ENCODE data around the gene TADA2B. TPM values are rescaled to one million over a fixed set of nuclear protein-coding genes. Genes with fewer than 3 reads are reported as not detected.

Gene TADA2B
- total and polyA plus RNA-seq, 8 donors = 9.6 to 26.2 (median 17.9) TPM

GRCh38 chr4:7001271-7001670, 41.9 kb upstream of the TADA2B start:
- no peak for ATAC-seq

GRCh38 chr4:7002336-7002735, 40.8 kb upstream of the TADA2B start:
- H3K36me3 ChIP-seq = peaks cover 4 to 46% (median 10%) of the 10 kb centered on the region in 3 donors
- intact Hi-C loops (cut with DNase I) = no loop called here
- no peak for FAIRE-seq
- no peaks in the 10 kb centered on the region for H3K4me1 ChIP-seq
- peak in 1 of 6 donors; percentile 20 for DNase-seq
- no peaks in the 10 kb centered on the region for H3K9me3 ChIP-seq
- H3K27ac ChIP-seq = no peak overlapping the region
- TF ChIP-seq CTCF (IDR thresholded peaks at IDR 0.05) = no peak
- H3K4me3 ChIP-seq = no peak overlapping the region
- WGBS, 2 donors = 91 to 96% methylated on average over 7 of the region's 7 CpGs
- no peak for ATAC-seq
- H3K27me3 ChIP-seq = no peaks in the 10 kb centered on the region

More at GRCh38 chr4:7001271-7001670, 41.9 kb upstream of the TADA2B start:
- no peak for TF ChIP-seq CTCF (IDR thresholded peaks at IDR 0.05)
- DNase-seq = peak in 1 of 6 donors; percentile 31
- no peak for FAIRE-seq
- H3K27ac ChIP-seq = no peak overlapping the region
- WGBS, 2 donors = 92 to 95% methylated on average over 7 of the region's 7 CpGs
- no peaks in the 10 kb centered on the region for H3K27me3 ChIP-seq
- intact Hi-C loops (cut with DNase I) = no loop called here
- H3K4me1 ChIP-seq = no peaks in the 10 kb centered on the region
- no peaks in the 10 kb centered on the region for H3K9me3 ChIP-seq
- H3K4me3 ChIP-seq = no peak overlapping the region
- peaks cover 4 to 46% (median 10%) of the 10 kb centered on the region in 3 donors for H3K36me3 ChIP-seq

GRCh38 chr4:7003176-7003878, 39.8 kb upstream of the TADA2B start:
- H3K4me1 ChIP-seq = no peaks in the 10 kb centered on the region
- no peaks in the 10 kb centered on the region for H3K27me3 ChIP-seq
- TF ChIP-seq CTCF (IDR thresholded peaks at IDR 0.05) = no peak
- FAIRE-seq = no peak
- intact Hi-C loops (cut with DNase I) = no loop called here
- H3K9me3 ChIP-seq = no peaks in the 10 kb centered on the region
- peak in 1 of 6 donors; percentile 16 for DNase-seq
- no peak for ATAC-seq
- no peak overlapping the region for H3K4me3 ChIP-seq
- H3K36me3 ChIP-seq = peaks cover 4 to 40% (median 10%) of the 10 kb centered on the region in 3 donors
- 82 to 89% methylated on average over 11 of the region's 11 CpGs for WGBS, 2 donors
- no peak overlapping the region for H3K27ac ChIP-seq

GRCh38 chr4:7003879-7004240, 39.3 kb upstream of the TADA2B start:
- DNase-seq = peak in 1 of 6 donors; percentile 15
- ATAC-seq = no peak
- no peak for TF ChIP-seq CTCF (IDR thresholded peaks at IDR 0.05)
- Histone ChIP-seq H3K36me3 (peaks cover 4 to 38% (median 11%) of the 10 kb centered on the region in 3 donors), H3K27ac (no peak overlapping the region), H3K4me3 (no peak overlapping the region), H3K4me1 (no peaks in the 10 kb centered on the region), H3K27me3 (no peaks in the 10 kb centered on the region), H3K9me3 (no peaks in the 10 kb centered on the region)
- FAIRE-seq = no peak
- intact Hi-C loops (cut with DNase I) = no loop called here
- WGBS, 2 donors = 69 to 75% methylated on average over 8 of the region's 8 CpGs

GRCh38 chr4:7004331-7004730, 38.8 kb upstream of the TADA2B start:
- TF ChIP-seq CTCF (IDR thresholded peaks at IDR 0.05) = no peak
- Histone ChIP-seq H3K27me3 (no peaks in the 10 kb centered on the region), H3K9me3 (no peaks in the 10 kb centered on the region), H3K27ac (no peak overlapping the region), H3K4me3 (no peak overlapping the region), H3K4me1 (no peaks in the 10 kb centered on the region), H3K36me3 (peaks cover 4 to 33% (median 12%) of the 10 kb centered on the region in 3 donors)
- WGBS, 2 donors = 91 to 94% methylated on average over 4 of the region's 4 CpGs
- DNase-seq (peak in 1 of 6 donors; percentile 19), FAIRE-seq (no peak), ATAC-seq (no peak)
- intact Hi-C loops (cut with DNase I) = no loop called here

Data from pancreas (tissue), 10 donors.